Neural cell (in vitro differentiated cells): ENCODE results near the gene C1orf167. TPM values are rescaled to one million over a fixed set of nuclear protein-coding genes. Genes with fewer than 3 reads are reported as not detected.

Source experiments
- H2AFZ ChIP-seq: fragments of 200-600, 300-800 bp; sonication (generic), shearing (Covaris generic); 2 replicates; pipeline ENCODE4 v1.6.0; 2014; ENCODE audit warnings: low read depth, mild to moderate bottlenecking, antibody characterized with exemption, low read length, moderate library complexity
- H3F3A ChIP-seq: fragments of 200-600 bp; shearing (Covaris generic); 2 replicates; pipeline ENCODE4 v1.6.1; 2016; ENCODE audit warnings: mild to moderate bottlenecking, moderate library complexity, mixed read lengths, antibody characterized with exemption, low read length; ENCODE audit not compliant: insufficient read depth, poor library complexity, severe bottlenecking
- H3K27ac ChIP-seq: fragments of 200-600, 300-800 bp; sonication (generic), shearing (Covaris generic); 2 replicates; pipeline ENCODE4 v1.5.1; 2014; ENCODE audit warnings: mild to moderate bottlenecking, low read length, moderate library complexity
- H3K27me3 ChIP-seq: fragments of 300-800, 200-600 bp; sonication (generic), shearing (Covaris generic); 2 replicates; pipeline ENCODE4 v1.6.0; 2014; ENCODE audit warnings: mild to moderate bottlenecking, low read depth, low read length, moderate library complexity; ENCODE audit not compliant: insufficient read depth
- H3K36me3 ChIP-seq: fragments of 300-800, 200-600 bp; sonication (generic), shearing (Covaris generic); 2 replicates; pipeline ENCODE4 v1.5.1; 2014; ENCODE audit warnings: mild to moderate bottlenecking, antibody characterized with exemption, low read length, moderate library complexity; ENCODE audit not compliant: insufficient read depth
- H3K4me2 ChIP-seq: fragments of 300-800, 200-600 bp; sonication (generic), shearing (Covaris generic); 2 replicates; pipeline ENCODE4 v1.6.0; 2014; ENCODE audit warnings: mild to moderate bottlenecking, low read length
- H3K4me3 ChIP-seq: fragments of 300-800, 200-600 bp; sonication (generic), shearing (Covaris generic); 2 replicates; pipeline ENCODE4 v1.5.1; 2014; ENCODE audit warnings: mild to moderate bottlenecking, low read length, moderate library complexity
- H3K79me2 ChIP-seq: fragments of 200-600 bp; shearing (Covaris generic); replicated peaks from 2 replicates; pipeline ENCODE4 v1.6.0; 2014; ENCODE audit warnings: mild to moderate bottlenecking, low read length, moderate library complexity; ENCODE audit not compliant: insufficient read depth
- H3K9ac ChIP-seq: fragments of 300-800, 200-600 bp; sonication (generic), shearing (Covaris generic); 2 replicates; pipeline ENCODE4 v1.6.1; 2016; ENCODE audit warnings: mild to moderate bottlenecking, low read length, mixed read lengths
- H3K9me2 ChIP-seq: fragments of 200-600 bp; shearing (Covaris generic); 2 replicates; pipeline ENCODE4 v1.6.1; 2016; ENCODE audit warnings: mild to moderate bottlenecking, low read length, mixed read lengths; ENCODE audit not compliant: insufficient read depth
- H3K9me3 ChIP-seq: fragments of 200-600, 300-800 bp; sonication (generic), shearing (Covaris generic); 2 replicates; pipeline ENCODE4 v1.6.1; 2016; ENCODE audit warnings: mild to moderate bottlenecking, mixed run types, low read length, moderate library complexity, mixed read lengths
- H4K20me1 ChIP-seq: fragments of 200-600 bp; shearing (Covaris generic); 2 replicates; pipeline ENCODE4 v1.6.1; 2016; ENCODE audit warnings: mild to moderate bottlenecking, mixed run types; ENCODE audit not compliant: insufficient read depth
- EP300 ChIP-seq: fragments of 450-650 bp; conservative IDR thresholded peaks from 2 replicates; pipeline ENCODE4 v1.6.1; 2014; ENCODE audit warnings: antibody characterized with exemption, mild to moderate bottlenecking, moderate library complexity; ENCODE audit not compliant: poor library complexity, severe bottlenecking
- EZH2 ChIP-seq: fragments of 200-600, 300-800 bp; shearing (Covaris generic), sonication (generic); IDR thresholded peaks from 2 replicates; pipeline ENCODE4 v1.6.1; 2014; ENCODE audit warnings: antibody characterized with exemption, low read length, borderline replicate concordance, mild to moderate bottlenecking; ENCODE audit not compliant: insufficient read depth, poor library complexity, severe bottlenecking
- MXI1 ChIP-seq: fragments of 450-650 bp; conservative IDR thresholded peaks from 2 replicates; pipeline ENCODE4 v1.6.1; 2014; ENCODE audit warnings: antibody characterized with exemption, mild to moderate bottlenecking; ENCODE audit not compliant: poor library complexity, severe bottlenecking
- POLR2AphosphoS5 ChIP-seq: IDR thresholded peaks from 2 replicates; pipeline ENCODE4 v1.6.1; 2012
- RAD21 ChIP-seq: fragments of 450-650 bp; conservative IDR thresholded peaks from 2 replicates; pipeline ENCODE4 v1.6.1; 2014; ENCODE audit warnings: antibody characterized with exemption, mild to moderate bottlenecking, moderate library complexity
- SMC3 ChIP-seq: fragments of 450-650 bp; conservative IDR thresholded peaks from 2 replicates; pipeline ENCODE4 v1.6.1; 2014; ENCODE audit warnings: antibody characterized with exemption, mild to moderate bottlenecking, moderate library complexity; ENCODE audit not compliant: poor library complexity
- TAF1 ChIP-seq: IDR thresholded peaks from 2 replicates; pipeline ENCODE4 v1.6.1; 2012; ENCODE audit warnings: low read depth
- polyA plus RNA-seq: library from polyadenylated mRNA; depleted of rRNA; stranded (reverse); fragments of >200 nt; gene quantifications from 2 replicates; pipeline ENCODE4 v1.2.3, GENCODE V29; 2014
- TF ChIP-seq, protein P1 (sequence below): IDR thresholded peaks from 2 replicates; pipeline ENCODE4 v1.6.1; 2012; ENCODE audit warnings: borderline replicate concordance
- TF ChIP-seq, protein P2 (sequence below): fragments of 450-650 bp; IDR thresholded peaks from 2 replicates; pipeline ENCODE4 v1.5.1; 2014; ENCODE audit warnings: antibody characterized with exemption, mild to moderate bottlenecking, moderate library complexity; ENCODE audit not compliant: poor library complexity, severe bottlenecking

The C1orf167 gene
- polyA plus RNA-seq, 1 donor from 2014 or later = not detected

DNA sequence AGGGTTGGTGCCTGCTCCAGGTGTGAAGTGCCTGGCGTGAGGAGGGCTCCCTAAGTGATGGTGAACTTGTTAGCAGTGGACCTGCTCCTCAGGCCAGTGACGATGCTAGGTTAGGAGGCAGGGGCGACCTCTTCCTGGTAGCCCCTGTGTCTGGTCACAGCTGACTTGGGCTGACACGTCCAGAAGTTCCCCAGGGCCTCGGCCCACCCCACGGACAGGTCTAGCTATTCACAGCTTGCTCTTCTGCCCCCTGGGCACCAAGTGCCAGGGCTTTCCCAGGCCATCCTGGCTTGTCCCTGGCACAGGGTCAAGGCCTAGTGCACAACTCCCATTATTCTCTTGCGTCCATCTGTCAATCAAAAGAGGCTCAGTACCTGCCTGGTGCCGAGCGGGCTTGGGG, 10.9 kb upstream of the C1orf167 start:
- no peaks in the 10 kb centered on the region for H3K79me2 ChIP-seq

DNA sequence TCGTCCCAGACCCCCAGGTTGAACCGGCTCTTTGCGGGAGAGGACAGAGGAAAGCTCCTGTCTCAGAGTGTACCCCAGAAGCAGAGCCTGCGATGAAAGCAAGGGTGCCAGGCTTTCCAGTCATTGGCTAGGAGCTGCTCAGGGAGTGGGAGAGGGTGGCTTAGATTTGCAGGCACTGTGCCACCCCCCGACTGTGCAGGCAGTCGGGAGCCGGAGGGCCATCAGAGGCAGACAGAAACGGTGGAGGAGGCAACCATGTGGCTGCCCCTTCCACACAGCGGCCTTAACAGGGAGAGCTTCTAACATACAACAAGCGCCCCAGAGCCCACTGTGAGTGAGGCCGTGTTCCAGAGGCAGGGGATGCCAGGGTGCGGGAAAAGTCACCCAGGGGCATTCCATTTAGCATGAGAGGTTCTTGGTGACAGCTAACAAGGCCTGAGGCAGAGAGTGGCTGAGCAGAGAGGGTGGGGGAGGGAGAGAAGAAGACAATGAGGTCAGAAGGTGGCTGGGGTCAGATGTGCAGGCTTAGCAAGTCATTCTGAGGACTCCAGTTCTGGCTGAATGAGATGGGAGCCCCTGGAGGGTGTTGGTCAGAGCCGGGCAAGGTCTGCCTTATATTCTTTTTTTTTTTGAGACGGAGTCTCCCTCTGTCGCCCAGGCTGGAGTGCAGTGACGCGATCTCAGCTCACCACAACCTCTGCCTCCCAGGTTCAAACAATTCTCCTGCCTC, 9.5 kb upstream of the C1orf167 start:
- Histone ChIP-seq H3K27me3 (no peaks in the 10 kb centered on the region), H3F3A (no peaks in the 10 kb centered on the region), H3K79me2 (no peaks in the 10 kb centered on the region), H3K9ac (no peak overlapping the region), H2AFZ (no peak overlapping the region), H3K36me3 (no peaks in the 10 kb centered on the region), H3K4me3 (no peak overlapping the region), H4K20me1 (no peaks in the 10 kb centered on the region), H3K4me2 (no peak overlapping the region), H3K27ac (no peak overlapping the region), H3K9me3 (no peaks in the 10 kb centered on the region), H3K9me2 (no peaks in the 10 kb centered on the region)
- TF ChIP-seq MXI1 = no peak
- TF ChIP-seq RAD21 = no peak
- no peak for TF ChIP-seq TAF1
- TF ChIP-seq EP300 = no peak
- no peak for TF ChIP-seq POLR2AphosphoS5
- TF ChIP-seq SMC3 = no peak
- no peak for TF ChIP-seq EZH2
- TF ChIP-seq, protein P1, sequence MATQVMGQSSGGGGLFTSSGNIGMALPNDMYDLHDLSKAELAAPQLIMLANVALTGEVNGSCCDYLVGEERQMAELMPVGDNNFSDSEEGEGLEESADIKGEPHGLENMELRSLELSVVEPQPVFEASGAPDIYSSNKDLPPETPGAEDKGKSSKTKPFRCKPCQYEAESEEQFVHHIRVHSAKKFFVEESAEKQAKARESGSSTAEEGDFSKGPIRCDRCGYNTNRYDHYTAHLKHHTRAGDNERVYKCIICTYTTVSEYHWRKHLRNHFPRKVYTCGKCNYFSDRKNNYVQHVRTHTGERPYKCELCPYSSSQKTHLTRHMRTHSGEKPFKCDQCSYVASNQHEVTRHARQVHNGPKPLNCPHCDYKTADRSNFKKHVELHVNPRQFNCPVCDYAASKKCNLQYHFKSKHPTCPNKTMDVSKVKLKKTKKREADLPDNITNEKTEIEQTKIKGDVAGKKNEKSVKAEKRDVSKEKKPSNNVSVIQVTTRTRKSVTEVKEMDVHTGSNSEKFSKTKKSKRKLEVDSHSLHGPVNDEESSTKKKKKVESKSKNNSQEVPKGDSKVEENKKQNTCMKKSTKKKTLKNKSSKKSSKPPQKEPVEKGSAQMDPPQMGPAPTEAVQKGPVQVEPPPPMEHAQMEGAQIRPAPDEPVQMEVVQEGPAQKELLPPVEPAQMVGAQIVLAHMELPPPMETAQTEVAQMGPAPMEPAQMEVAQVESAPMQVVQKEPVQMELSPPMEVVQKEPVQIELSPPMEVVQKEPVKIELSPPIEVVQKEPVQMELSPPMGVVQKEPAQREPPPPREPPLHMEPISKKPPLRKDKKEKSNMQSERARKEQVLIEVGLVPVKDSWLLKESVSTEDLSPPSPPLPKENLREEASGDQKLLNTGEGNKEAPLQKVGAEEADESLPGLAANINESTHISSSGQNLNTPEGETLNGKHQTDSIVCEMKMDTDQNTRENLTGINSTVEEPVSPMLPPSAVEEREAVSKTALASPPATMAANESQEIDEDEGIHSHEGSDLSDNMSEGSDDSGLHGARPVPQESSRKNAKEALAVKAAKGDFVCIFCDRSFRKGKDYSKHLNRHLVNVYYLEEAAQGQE = no peak
- TF ChIP-seq, protein P2, sequence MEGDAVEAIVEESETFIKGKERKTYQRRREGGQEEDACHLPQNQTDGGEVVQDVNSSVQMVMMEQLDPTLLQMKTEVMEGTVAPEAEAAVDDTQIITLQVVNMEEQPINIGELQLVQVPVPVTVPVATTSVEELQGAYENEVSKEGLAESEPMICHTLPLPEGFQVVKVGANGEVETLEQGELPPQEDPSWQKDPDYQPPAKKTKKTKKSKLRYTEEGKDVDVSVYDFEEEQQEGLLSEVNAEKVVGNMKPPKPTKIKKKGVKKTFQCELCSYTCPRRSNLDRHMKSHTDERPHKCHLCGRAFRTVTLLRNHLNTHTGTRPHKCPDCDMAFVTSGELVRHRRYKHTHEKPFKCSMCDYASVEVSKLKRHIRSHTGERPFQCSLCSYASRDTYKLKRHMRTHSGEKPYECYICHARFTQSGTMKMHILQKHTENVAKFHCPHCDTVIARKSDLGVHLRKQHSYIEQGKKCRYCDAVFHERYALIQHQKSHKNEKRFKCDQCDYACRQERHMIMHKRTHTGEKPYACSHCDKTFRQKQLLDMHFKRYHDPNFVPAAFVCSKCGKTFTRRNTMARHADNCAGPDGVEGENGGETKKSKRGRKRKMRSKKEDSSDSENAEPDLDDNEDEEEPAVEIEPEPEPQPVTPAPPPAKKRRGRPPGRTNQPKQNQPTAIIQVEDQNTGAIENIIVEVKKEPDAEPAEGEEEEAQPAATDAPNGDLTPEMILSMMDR = no peak

More for the DNA sequence above, 10.9 kb upstream of the C1orf167 start:
- H3K27ac ChIP-seq = no peak overlapping the region
- H3K36me3 ChIP-seq = no peaks in the 10 kb centered on the region
- H4K20me1 ChIP-seq = no peaks in the 10 kb centered on the region
- no peak overlapping the region for H3K4me3 ChIP-seq
- TF ChIP-seq POLR2AphosphoS5 (no peak), SMC3 (no peak), EZH2 (no peak), EP300 (no peak), MXI1 (no peak), TAF1 (no peak), RAD21 (no peak)
- TF ChIP-seq, protein P2 = no peak
- TF ChIP-seq, protein P1 = no peak
- no peaks in the 10 kb centered on the region for H3K27me3 ChIP-seq
- H3K4me2 ChIP-seq = no peak overlapping the region
- no peak overlapping the region for H3K9ac ChIP-seq
- H3F3A ChIP-seq = no peaks in the 10 kb centered on the region
- no peaks in the 10 kb centered on the region for H3K9me2 ChIP-seq
- no peak overlapping the region for H2AFZ ChIP-seq
- no peaks in the 10 kb centered on the region for H3K9me3 ChIP-seq
